NCI-H446 treated with DMSO at 0.1 percent for 48 hours (cell line): ENCODE results near the gene TBC1D4.
"Not testable (repeated sequence)": the region's sequence is repeated elsewhere in the genome, so short reads cannot be mapped to it uniquely, and the experiment has no call there.

Source experiments
- DNase-seq: peaks from one replicate; lab custom pipeline; 2025; lab: John Stamatoyannopoulos, UW

Gene TBC1D4

DNA sequence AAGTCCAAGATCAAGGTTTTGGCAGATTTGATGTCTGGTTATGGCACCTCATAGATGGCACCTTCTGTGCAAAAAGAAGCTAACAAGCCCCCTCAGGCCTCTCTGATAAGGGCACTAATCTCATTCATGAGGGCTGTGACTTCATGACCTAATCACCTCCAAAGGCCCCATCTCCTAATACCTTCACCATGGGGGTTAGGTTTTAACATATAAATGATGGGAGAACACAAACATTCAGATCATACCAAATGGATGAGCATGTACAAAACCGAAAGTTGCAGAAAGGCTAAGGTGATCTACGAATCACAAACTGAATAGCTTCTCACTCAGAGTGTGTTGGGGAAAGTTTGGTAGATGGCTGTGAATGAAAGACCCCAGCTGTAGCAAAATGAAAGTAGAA is 217.4 kb downstream of the TBC1D4 start:
- no peak for DNase-seq

DNA sequence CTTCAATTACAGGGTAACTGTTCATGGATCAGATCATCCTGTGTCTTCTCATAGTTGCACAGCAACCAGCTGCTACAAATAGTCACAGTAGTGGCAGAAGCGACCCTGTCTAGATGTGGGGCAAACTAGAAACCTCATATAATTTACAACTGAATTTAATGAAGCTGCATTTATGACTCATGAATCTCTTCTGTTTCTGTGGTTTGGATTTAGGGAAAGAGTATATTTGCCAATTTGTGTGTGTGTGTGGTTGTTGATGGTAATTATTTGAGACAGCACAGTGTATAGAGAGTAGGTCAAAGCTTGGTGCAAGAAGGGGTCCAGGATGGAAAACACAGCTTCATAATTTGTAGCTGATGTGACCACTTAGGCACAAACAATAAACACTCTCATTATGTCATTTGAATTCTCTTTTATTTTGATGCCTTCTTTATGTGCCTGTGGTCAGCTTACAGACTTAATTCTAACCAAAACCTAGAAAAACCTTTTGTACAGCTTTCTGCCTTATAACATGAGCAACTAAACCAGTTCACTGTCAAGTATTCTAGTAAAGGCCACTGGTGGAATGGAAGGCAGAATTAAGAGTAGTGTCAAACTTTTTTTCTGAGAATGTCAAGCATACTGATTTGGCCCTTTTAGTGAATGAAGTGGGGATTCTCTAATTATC is 218.1 kb downstream of the TBC1D4 start:
- no peak for DNase-seq

DNA sequence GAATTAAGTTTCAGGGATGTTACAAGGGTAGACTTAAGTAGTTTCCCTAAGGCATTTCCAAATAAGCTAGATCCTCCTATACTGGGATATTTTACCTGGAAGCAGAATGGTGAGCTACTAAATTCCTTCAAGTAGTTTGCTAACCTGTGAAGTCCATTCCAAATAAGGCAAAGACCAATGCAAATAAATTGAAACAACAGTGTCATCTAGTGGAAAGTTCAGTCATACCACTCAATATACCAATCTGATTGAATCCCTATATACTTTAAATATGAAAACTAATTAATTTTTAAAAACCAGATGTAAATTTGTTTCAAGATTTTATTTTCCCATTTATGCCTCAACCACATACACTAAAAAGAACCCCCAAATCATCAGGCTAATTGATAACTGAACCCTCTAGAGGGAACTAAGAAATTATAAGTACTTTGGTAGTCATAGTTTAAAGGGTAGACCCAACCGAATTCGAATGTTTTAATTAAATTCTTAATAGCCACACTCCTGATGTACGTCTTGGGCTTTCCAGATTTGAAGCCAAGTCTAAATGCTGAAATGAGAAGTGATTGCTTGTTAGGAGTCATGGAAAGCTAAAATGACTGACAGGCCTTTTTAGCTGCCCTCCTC is 223.7 kb downstream of the TBC1D4 start:
- DNase-seq: no peak

DNA sequence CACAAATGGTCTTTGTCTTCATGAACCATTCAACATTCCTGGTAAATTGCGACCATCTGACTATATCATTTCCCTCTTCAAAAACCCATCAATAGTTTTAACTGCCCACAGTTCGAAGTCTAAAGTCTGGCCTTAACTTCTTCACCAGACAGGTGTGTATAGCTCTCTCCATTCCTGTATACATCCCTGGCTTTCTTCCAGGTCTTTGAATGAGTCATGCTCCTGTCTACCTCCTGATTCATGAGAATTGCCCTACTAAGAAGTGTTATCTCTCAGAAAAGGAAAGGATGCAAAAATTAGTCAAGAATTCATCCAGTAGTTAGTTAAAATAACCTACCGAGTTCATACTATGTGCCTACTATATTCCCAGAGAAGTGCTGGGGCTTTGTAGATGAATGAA is 225.0 kb downstream of the TBC1D4 start:
- no peak for DNase-seq

DNA sequence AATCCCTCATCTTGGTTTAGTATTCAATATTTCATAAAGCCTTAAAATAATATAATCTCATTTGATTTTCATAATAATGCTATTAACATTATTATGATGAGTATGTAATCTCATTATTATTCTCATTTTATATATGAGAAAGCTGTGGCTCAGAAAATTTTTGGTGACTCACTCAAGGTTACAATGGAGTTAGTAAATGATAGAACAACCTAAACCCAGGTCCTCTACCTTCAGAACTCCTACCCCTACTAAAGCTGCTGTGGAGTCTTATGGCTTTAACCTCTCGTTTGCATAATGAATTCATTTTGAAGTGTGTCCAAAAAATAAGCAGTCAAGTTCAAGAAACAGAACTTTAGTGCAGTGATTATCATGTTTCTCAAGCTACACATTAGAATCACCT is 226.3 kb downstream of the TBC1D4 start:
- DNase-seq: no peak

DNA sequence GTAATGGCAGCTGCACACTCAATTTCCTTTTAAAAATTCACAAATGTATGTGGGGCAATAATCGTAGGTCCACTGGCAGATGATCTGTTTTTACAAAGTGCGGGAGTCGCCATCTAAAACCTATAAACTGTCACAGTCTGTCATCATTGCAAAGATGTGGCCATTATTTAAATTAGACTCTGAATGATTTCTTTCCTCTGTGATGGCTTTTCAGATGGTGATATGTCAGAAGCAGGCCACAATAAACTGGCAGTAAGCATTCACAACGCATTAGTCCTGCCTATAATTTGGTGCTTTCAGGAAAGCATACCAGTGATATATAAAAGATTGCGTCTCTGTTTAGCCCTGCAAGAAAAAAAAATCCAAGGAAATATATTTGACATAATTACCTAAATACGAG is 226.8 kb downstream of the TBC1D4 start:
- no peak for DNase-seq

DNA sequence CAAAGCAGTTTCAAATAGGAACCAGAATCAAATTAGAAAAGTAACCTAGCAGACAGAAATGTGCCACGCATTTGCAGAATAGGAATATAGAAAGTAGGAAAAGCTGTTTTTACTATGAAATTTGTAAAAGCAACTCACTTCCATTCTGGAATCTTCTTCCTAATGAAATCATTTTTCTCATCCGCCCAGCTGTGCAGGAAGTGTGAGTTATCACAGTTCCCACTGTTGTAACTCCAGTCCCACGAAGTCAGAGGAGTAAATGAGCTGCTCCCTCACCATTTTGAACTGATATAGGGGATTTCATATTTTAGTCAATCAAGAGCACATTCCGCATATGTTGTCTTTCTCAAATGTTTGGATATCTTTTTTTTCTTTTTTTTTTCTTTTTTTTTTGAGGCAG is 230.8 kb downstream of the TBC1D4 start:
- no peak for DNase-seq

DNA sequence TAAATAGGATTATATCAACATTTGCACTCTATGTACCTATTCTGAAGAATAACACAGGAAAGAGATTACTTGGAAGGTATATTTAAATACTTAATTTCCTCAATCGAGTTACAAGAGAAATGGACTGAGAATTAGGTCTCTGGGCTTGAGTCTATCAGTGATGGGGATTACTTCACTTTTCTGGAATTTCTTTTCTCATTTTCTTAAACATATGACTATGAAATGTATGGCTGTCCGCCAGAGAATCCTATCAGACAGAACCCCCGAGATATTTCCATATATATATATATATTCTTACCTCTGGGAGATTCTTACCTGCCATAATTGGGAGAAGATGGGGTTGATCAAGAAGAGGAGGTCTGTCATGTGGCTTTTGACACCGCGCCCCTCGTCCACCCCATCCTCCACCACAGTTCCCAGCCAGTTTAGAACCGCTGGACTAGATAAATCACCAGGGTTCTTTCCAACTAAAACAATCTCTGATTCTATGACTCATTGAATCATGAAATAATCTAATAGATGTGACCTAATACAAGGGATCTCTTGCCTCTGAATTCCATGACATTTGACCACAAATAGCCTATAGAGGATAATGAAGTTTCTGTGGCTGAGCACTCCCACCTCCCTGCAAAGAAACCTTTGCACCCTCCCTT is 231.3 kb downstream of the TBC1D4 start:
- no peak for DNase-seq

DNA sequence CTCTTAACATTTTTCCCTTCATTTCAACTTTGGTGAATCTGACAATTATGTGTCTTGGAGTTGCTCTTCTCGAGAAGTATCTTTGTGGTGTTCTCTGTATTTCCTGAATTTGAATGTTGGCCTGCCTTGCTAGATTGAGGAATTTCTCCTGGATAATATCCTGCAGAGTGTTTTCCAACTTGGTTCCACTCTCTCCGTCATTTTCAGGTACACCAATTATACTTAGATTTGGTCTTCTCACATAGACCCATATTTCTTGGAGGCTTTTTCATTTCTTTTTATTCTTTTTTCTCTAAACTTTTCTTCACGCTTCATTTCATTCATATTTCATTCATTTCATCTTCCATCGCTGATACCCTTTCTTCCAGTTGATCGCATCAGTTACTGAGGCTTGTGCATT is 236.4 kb downstream of the TBC1D4 start:
- DNase-seq: not testable (repeated sequence)

DNA sequence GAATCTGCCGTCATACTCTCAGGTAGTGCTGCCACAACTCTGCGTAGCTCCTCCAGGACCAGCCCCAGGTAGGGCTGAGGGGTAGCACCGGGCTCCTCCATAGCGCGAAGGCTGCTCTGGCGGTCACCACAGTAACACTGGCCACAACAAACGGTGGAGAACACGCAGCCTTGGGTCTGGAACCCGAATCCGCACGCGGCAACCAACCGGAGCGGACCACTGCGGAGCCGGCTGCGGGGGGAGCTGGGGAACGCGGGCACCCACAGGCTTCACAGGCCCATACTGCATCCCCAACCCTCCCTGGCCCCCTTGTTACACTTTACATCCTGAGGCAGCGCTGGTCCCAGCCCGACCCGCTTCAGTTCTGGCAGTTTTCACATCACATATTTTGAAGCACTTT is 241.7 kb downstream of the TBC1D4 start:
- DNase-seq: not testable (repeated sequence)

DNA sequence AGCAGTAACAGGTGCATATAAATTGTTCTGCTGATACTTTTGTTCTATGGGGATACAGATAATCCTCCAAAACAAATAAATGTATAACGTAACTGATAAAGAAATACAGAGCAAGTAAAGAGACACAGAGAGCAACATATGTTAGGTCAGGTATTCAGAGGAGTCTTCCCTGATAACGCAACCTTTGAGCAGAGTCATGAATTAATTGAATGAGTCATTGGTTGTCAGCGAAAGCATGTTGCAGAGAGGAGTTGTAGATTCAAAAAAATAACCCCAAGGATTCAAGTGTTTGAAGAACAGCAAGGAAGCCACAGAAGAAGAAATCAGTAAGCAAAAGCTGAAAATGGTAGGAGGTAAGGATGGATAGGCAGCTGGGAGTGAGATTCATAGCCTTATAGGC is 245.2 kb downstream of the TBC1D4 start:
- no peak for DNase-seq
